A549 (cell line): Measurements from ENCODE around the gene PRAMEF8.
"Not testable (repeated sequence)": the region's sequence is repeated elsewhere in the genome, so short reads cannot be mapped to it uniquely, and the experiment has no call there.

Experiments used
- CEBPB ChIP-seq, 2 experiments: fragments of >200 bp in 1 of 2; sonication (Bioruptor Twin) in 1 of 2; formaldehyde crosslinking in 1 of 2; IDR thresholded peaks; 2 replicates each; pipeline ENCODE4 v1.6.1; 2012 to 2016
- EHMT2 ChIP-seq: fragments of 200-600 bp; sonication (generic); IDR thresholded peaks from 2 replicates; pipeline ENCODE4 v1.6.1; 2016; ENCODE audit warnings: antibody characterized with exemption, low read depth, mild to moderate bottlenecking, moderate library complexity
- KDM1A ChIP-seq: fragments of 200-600 bp; sonication (generic); IDR thresholded peaks from 2 replicates; pipeline ENCODE4 v1.6.1; 2016; ENCODE audit warnings: low read depth, mild to moderate bottlenecking
- MAZ ChIP-seq: fragments of 150-350 bp; IDR thresholded peaks from 2 replicates; pipeline ENCODE4 v1.6.1; 2014; ENCODE audit warnings: antibody characterized with exemption, low read depth, low read length, borderline replicate concordance
- RFX5 ChIP-seq: fragments of 450-650 bp; IDR thresholded peaks from 2 replicates; pipeline ENCODE4 v1.7.1; 2014; ENCODE audit warnings: antibody characterized with exemption, mild to moderate bottlenecking, moderate library complexity
- TF ChIP-seq, protein P1 (sequence below): fragments of >200 bp; sonication (Bioruptor Twin); formaldehyde crosslinking; IDR thresholded peaks from 3 replicates; pipeline ENCODE4 v1.5.1; 2016
- TF ChIP-seq, protein P2 (sequence below): IDR thresholded peaks from 2 replicates; pipeline ENCODE4 v1.6.1; 2012; ENCODE audit warnings: low read depth, borderline replicate concordance
- TF ChIP-seq, protein P3 (sequence below): IDR thresholded peaks from 2 replicates; pipeline ENCODE4 v1.6.1; 2012

DNA sequence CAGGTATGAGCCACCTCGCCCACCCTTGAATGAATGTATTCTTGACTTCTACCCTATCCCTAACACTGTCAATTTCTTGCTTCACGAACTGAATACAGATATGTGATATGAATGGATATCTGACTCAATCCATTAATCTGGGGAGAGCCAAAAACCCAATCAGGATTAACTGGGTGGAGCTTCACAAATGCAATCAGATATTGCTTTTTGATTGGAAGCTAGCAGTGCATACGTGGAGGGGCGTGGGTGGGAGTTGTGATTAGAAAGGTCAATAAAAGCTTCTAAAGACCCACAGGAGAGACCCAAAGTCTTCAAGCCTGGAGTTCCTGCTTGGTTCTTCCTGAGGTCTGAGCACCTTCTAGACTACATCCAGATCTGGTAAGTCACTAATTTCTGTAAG, 30.3 kb upstream of the PRAMEF8 start, which contains the start of gene PRAMEF15:
- not testable (repeated sequence) for TF ChIP-seq MAZ; RFX5; EHMT2; KDM1A; CEBPB (IDR thresholded peaks at IDR 0.05)
- TF ChIP-seq, protein P1, sequence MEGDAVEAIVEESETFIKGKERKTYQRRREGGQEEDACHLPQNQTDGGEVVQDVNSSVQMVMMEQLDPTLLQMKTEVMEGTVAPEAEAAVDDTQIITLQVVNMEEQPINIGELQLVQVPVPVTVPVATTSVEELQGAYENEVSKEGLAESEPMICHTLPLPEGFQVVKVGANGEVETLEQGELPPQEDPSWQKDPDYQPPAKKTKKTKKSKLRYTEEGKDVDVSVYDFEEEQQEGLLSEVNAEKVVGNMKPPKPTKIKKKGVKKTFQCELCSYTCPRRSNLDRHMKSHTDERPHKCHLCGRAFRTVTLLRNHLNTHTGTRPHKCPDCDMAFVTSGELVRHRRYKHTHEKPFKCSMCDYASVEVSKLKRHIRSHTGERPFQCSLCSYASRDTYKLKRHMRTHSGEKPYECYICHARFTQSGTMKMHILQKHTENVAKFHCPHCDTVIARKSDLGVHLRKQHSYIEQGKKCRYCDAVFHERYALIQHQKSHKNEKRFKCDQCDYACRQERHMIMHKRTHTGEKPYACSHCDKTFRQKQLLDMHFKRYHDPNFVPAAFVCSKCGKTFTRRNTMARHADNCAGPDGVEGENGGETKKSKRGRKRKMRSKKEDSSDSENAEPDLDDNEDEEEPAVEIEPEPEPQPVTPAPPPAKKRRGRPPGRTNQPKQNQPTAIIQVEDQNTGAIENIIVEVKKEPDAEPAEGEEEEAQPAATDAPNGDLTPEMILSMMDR = not testable (repeated sequence)
- TF ChIP-seq, protein P2, sequence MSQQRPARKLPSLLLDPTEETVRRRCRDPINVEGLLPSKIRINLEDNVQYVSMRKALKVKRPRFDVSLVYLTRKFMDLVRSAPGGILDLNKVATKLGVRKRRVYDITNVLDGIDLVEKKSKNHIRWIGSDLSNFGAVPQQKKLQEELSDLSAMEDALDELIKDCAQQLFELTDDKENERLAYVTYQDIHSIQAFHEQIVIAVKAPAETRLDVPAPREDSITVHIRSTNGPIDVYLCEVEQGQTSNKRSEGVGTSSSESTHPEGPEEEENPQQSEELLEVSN = not testable (repeated sequence)
- TF ChIP-seq, protein P3, sequence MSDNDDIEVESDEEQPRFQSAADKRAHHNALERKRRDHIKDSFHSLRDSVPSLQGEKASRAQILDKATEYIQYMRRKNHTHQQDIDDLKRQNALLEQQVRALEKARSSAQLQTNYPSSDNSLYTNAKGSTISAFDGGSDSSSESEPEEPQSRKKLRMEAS = not testable (repeated sequence)
